NCI-H1048 (cell line): ENCODE data around the gene SSR2.

Experiments
- DNase-seq: peaks from one replicate; lab custom pipeline; 2025; lab: John Stamatoyannopoulos, UW

SSR2 gene

DNA sequence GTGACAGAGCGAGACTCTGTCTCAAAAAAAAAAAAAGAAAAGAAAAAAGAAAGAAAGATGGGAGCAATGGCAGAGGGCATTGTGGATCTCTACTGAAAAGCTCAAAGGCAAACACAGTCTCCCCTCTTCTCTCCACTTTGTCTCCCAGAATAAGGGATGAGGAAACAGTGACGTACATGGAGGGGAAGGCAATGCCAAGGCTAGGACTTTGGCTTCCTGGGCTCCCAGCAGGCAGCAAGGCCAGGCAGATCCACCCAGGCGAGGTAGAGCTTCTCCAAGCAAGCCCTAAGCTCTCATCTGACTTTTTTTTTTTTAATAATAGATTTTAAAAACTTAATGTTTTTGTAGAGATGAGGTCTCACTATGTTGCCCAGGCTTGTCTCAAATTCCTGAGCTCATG lies 47.0 kb downstream of the SSR2 start:
- DNase-seq = no peak

DNA sequence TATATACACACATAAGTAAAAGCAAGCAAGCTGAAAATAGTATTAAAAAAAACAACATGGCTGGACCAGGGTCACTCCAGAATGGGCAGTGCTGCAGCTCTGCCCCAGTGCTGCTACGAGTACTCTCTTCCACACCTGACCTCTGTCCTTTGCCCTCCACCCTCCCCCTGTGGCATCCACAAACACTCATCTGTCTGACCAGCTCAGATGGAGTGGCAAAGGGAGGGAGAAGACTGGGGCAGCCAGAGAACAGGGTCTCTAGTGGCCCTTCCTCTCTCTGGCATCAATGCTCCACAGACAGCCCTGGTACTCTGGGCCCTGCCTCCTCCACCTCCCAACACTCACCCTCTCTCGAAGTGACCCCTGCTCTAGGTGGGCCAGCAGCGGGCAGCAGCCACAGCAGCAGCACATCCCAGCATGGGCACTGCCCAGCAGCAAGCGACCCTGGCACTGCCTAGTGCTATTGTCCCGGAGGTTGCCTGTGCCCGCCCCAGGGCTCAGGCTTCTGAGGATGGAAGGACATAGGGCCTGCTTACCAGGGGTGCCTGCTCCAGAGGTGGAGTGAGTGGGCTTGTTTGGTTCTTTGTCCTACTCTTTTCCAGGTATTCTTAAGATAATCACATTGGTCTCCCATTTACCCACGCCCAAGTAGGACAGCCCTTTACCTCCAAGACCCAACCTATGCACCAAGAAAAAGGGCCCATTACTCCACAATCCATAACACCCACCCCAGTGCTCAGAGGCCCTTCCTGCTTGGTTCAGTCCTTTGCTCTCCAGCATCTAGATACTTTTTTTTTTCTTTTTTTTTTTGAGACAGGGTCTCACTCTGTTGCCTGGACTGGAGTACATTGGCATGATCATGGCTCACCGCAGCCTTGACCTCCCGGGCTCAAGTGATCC lies 48.6 kb downstream of the SSR2 start:
- no peak for DNase-seq

DNA sequence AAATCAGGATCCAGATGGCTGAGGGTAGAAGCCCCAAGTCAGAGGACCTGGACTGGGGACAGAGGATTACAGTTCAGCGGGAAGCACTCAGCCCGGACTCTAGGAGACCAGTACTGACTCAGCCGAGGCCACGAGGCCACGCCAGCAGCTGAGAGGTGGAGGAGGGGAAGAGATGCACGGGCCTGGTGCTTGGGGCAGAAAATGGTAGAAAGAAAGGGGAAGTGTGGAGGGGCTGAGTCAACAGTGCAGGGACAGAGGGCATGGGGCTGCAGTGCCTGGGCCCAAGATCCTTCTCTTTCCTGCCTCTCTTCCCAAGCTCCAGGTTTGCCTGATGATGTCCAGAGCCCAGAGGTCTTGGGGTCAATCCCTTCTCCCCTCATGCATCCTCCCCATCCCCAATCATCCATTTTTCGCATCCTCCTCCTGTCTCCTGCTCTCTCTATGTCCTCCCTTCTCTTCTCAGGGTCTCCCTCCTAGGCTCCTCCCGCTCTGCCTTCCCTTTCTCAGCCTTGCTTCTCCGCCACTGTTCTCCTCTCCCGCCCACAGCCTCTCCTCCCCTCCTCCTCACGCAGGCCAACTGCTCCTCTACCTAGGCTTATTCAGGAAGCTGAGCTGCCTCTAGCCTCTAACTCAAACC lies 50.1 kb downstream of the SSR2 start:
- no peak for DNase-seq

DNA sequence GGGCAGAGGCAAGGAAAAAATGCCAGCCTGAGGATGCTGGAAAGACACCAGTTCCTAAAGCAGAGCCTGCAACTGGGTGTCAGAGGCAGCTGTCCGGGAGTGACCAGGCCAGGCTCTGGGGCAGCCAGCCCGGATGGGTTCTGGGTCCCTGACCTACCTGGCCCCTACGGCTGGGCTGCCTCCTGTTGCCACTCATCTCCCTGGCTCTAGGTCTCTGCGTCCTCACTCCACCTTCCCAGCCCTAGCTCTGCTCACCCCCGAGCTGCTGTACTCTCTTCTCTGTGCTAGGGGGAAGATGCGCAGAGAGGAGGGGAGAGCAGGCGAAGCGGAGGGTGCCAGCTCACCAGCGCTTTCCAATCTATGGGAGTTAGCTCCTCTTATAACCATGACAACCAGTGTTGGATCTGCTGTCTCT lies 51.4 kb downstream of the SSR2 start:
- no peak for DNase-seq

DNA sequence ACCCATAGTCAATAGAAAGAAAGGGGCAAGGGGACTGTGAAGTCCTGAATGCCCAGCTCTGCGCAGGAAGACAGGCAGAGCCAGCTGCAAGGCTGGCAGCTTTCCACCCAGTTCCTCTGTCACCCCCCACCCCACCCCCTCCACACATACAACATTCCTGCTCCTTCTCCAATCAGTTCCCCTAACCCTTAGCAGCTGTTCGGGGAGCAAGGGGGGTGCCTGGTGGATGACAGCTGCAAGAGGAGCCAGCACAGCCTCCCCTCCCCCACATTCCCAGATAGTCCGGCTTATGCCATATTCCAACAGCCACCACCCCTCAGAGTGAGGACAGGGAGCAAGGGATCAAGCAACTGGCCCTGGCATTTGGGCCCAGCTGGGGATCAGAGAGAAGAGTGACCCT lies 52.1 kb downstream of the SSR2 start:
- no peak for DNase-seq

DNA sequence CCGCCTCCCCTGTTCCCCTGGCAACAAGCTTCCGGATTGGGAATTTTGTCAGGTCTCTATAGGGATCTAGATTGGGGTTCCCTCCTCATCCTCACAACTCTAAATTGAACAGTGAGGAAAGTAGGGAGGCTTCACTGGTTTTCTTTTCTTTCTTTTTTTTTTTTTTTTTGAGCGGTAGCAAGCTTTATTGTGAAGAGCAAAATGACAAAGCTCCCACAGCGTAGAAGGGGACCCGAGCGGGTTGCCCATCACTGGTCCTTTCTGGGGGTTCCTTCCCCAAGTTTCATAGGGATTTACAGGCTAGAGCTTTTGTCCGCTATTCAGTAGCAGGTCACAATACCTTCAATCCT lies 52.7 kb downstream of the SSR2 start:
- no peak for DNase-seq

DNA sequence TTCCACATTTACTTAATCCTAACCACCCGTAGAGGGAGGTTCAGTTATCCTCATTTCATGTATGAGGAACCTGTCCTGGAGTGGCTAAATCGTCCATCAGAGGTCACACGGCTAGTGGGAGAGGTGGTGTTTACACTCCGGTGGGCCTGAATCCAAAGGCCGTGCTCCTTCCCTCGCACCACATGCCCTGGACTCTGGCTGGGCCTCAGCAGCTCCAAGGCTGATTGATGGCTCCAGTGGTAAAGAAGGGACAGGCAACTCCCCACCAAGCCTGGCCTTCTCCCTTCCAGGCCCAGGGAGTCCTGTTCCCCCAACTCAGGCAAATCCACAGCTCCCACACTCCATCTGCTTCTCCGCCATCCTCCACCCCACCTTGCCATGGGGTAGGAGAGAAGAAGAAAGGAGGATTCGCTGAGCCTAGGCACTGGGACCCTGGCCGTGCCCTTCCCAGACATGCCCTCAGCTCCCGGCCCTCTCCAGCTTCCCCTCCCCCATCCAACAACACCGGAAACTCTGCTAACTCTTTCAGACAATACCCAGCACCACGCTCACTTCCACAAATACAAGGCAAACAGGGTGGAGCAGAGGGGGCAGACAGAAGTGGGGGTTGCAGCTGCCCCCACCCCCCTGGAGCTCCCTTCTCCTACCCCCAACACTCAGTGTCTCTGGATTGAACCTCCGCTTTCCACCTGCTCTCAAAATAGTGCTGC lies 53.3 kb downstream of the SSR2 start:
- DNase-seq = no peak

DNA sequence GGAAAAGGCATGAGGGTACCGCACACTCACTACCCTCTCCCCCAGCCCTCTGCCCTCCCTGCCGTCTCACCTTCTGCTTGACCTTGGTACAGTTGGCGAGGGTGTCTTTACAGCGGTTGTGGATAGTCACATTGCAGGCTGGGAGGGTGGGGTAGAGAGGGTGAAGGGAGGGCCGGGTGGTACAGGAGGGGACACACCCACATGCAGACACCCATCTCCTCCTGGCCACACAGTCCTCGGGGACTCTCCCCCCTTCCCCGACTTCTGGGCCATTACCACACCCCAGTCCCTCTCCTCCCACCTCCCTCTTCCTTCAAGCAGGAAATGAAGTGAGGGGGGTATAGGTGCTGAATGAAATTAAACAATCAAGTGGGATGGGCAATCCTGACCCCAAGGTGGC lies 54.0 kb downstream of the SSR2 start:
- no peak for DNase-seq

DNA sequence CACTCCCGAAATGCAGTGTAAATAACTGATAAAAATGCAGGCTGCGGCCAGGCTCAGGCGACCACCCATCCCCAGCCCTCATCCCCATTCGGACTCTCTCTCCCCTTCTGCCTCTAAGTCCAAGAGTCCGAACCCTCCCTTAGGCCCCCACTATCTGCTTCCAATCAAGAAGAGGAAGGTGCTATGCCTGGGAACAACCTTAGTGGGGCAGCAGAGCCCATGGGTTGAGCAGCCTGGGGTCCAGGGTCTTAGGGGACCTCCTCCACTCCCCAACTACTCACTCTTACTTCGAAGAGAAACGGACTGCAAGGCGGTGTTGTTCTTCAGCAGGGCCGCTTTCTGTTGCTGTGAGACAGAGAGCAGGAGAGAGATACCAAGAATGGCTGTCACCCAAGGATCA lies 54.6 kb downstream of the SSR2 start:
- DNase-seq = no peak

DNA sequence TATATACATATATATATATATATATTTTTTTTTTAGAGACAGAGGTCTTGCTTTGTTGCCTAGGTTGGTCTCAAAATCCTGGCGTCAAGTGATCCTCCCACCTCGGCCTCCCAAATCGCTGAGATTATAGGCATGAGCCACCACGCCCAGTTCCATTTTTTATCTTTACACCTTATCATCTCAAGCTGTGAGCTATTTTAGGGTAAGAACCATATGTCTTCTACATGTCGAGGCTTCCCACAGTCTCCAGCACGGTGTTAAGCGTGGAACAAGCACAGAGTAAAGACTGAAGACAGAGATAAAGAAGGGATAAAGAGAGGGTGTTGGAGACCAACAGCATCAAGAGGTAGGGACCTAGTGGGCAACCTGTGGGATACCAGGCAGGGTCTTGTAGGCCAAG lies 56.6 kb downstream of the SSR2 start:
- DNase-seq = no peak

DNA sequence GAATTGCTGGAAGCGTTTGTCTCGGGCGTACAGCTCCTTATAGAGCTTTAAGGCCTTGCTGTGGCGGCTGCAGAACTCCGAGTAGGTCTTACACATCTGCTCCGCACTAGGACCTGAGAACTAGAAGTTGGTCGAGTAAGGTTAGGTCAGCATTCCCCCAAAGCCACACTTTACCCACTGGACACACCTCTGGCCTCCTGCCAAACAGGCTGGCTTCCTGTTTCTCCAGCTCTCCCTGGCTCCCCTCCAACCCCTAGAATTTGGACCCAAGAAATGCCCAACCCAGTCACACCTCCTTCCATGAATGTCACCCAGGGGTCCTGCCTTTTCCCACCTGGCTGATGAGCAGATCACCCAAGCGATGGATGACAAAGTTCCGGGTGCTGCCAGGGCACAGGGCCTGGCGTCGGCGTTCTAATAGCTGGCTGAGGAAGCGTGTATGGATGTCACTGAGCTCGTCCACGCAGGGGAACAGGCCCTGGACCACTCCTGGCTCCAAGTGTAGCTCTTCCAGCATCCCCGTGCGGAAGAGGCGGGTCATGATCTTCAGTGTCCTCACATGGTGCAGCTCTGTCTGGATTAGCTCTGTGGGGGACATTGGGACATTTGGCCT lies 58.0 kb downstream of the SSR2 start:
- DNase-seq = no peak

DNA sequence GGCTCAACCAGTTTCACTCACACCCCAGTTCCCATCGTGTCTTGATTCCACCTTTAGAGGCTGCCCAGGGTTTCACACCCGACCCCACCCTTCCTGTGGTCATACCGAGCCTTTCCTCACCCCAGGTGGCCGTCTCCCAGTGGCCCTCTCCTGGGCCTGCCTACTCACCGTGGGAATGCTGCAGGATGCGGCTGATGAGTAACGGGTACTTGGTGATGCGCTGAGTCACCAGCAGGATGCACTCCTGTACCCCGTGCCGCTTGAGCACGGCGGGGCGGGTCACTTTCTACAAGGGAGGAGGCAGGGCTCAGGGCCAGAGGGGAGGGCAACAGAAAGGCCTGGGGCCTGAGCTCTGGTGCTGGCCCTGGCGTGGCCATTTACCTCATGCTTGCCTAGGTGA lies 58.8 kb downstream of the SSR2 start:
- DNase-seq = no peak

DNA sequence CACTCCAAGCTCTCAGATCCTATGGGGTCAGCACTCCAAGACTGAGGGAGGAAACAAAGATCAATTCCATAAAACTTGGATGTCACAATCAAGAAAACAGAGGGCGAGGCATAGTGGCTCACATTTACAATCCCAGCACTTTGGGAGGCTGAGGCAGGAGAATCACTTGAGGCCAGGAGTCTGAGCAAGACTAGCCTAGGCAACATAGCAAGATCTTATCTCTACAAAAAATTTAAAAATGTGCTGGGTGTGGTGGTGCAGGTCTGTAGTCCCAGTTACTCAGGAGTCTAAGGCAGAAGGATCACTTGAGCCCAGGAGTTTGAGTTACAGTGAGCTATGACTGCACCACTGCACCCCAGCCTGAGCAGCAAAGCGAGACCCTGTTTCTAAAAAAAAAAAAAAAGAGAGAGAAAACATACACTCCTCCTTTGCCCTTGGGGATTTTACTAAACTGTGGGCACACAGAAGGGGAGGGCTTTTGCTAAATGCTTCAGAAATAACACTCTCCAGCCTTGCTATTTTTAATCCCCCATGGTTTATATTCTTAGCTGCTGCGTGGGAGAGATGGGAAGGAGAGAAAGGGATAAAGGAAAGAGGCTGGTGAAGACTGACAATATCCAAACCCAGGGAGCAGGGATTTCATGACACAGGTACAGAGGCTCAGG lies 60.5 kb downstream of the SSR2 start:
- DNase-seq = no peak
